Vein endothelial cell (primary cell): ENCODE measurements around the gene NPY4R. TPM values are rescaled to one million over a fixed set of nuclear protein-coding genes. Genes with fewer than 3 reads are reported as not detected.

Experiments used
- total RNA-seq: library from RNA; depleted of rRNA; stranded (reverse); fragments of >200 nt; gene quantifications from 2 replicates; pipeline ENCODE4 v1.2.3, GENCODE V29; 2012

The NPY4R gene
- not detected in 2 replicates for total RNA-seq

GRCh38 chr10:46465765-46466164 is at the start of gene NPY4R:
NPY4R (minus strand) TSS chr10:46465958; CDS start chr10:46462635, 3,323 bp downstream.

Other genes with a start within 250 kb of the NPY4R start
- not detected in 2 replicates for gene ANTXRL, start 179.0 kb downstream of the NPY4R start, total RNA-seq
- 0.19 TPM in 1 of 2 replicates, not detected in the other for gene ANXA8L1, start 90.2 kb downstream of the NPY4R start, total RNA-seq
- gene GPRIN2, start 90.7 kb upstream of the NPY4R start, total RNA-seq, result not detected in 2 replicates
- 0.10 and 0.65 TPM in 2 replicates for gene SYT15, start 113.2 kb upstream of the NPY4R start, total RNA-seq